Stomach (tissue), 4 donors: ENCODE data around the gene GRAMD2B.
"Not testable (repeated sequence)": the region's sequence is repeated elsewhere in the genome, so short reads cannot be mapped to it uniquely, and the experiment has no call there.

ENCODE experiments used
- CTCF ChIP-seq, 7 experiments: fragments of 450-650 bp in 4 of 7; fragments of 200-600 bp in 3 of 7; sonication (generic) in 3 of 7; IDR thresholded peaks; one replicate each; pipeline ENCODE4 v1.5.1; 2016 to 2019; ENCODE audit warnings: antibody characterized with exemption in 7 of 7, control low read depth in 2 of 7, mild to moderate bottlenecking in 1 of 7
- EP300 ChIP-seq: sonication (generic); formaldehyde crosslinking; IDR thresholded peaks from one replicate; pipeline ENCODE4 v1.6.1; 2017; ENCODE audit warnings: antibody characterized with exemption
- POLR2A ChIP-seq, 4 donors: fragments of 450-650 bp; IDR thresholded peaks; one replicate each; pipeline ENCODE4 v1.6.1; 2016; ENCODE audit warnings: antibody characterized with exemption in 4 of 4, control low read depth in 2 of 4, mild to moderate bottlenecking in 1 of 4, moderate library complexity in 1 of 4
- POLR2AphosphoS5 ChIP-seq, 3 donors: sonication (generic); formaldehyde crosslinking; IDR thresholded peaks; one replicate each; pipeline ENCODE4 v1.6.1; 2016; ENCODE audit warnings: antibody characterized with exemption in 3 of 3

- not testable (repeated sequence) for TF ChIP-seq POLR2A (IDR thresholded peaks at IDR 0.05); CTCF (IDR thresholded peaks at IDR 0.05); POLR2AphosphoS5 (IDR thresholded peaks at IDR 0.05); EP300
Measured at GRCh38 chr5:126439724-126440123, 16.5 kb downstream of the GRAMD2B start.
